ENCODE measurements around the gene RPS6KA2.
"Not testable (repeated sequence)": the region's sequence is repeated elsewhere in the genome, so short reads cannot be mapped to it uniquely, and the experiment has no call there.

The RPS6KA2 gene

DNA sequence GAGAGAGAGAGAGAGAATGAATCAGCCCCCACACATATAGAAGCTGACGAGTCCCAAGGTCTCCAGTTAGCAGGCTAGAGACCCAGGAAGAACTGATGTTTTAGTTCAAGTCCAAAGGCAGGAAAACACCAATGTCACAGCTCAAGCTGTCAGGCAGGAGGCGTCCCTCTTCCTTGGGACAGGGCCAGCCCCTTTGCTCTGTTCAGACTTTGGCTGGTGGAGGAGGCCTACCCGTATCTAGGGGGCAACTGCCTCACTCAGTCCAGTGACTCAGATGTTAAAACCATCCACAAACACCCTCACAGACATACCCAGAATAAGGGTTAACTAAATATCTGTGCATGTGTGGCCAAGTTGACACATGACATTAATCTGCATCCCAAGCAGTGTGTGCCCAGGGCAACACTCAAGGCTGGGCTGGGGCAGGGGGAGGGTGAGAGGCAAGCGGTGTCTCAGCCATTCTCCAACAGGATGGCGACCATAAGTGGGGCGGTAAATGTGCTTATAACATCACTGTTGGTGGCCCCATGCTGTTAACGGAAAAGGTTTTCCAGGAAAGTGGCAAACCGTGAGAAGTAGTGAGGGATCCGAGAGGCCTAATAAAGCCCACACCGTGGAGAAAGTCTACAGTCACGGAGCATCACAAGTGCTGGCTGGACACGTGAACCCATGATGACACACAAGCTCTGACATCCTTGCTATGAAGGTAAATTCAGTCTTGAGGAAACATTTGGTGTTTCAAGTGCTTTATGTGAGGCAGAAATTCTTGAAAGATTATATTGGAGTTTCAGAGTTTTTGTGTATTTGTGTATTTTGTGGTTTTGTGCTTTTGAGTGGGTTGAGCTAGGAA lies 68.7 kb downstream of the RPS6KA2 start:
- no peak for DNase-seq (ENCODE audit: extremely low read depth in 1 of 2, low read depth in 1 of 2)

- no peak for DNase-seq (ENCODE audit: extremely low read depth in 1 of 2, low read depth in 1 of 2)
Measured at GRCh38 chr6:166556863-166557322, 70.2 kb downstream of the RPS6KA2 start.

- no peak for DNase-seq (ENCODE audit: extremely low read depth in 1 of 2, low read depth in 1 of 2)
Measured at GRCh38 chr6:166556336-166556735, 70.7 kb downstream of the RPS6KA2 start.

DNA sequence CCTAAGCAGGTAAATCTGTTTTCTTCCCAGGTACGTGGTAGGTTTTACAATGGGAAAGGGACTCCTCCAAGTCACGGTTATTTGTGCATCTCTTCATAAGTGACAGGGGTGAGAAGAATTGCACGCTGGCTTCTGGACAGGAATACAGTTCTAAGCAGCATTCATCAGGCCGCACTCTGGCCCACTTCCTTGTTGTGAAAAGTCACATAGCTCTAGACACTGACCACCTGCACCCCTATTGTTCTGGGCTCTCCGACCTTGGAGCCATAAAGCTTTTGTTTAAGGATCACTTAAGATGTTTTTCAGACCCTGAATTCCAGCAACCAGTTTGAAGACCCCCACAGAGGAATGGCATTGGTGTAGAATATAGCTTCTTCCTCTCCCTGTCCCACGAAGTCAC lies 72.0 kb downstream of the RPS6KA2 start:
- DNase-seq (ENCODE audit: extremely low read depth in 1 of 2, low read depth in 1 of 2): no peak

GRCh38 chr6:166554316-166554715 lies 72.7 kb downstream of the RPS6KA2 start:
- no peak for DNase-seq (ENCODE audit: extremely low read depth in 1 of 2, low read depth in 1 of 2)

- no peak for DNase-seq (ENCODE audit: extremely low read depth in 1 of 2, low read depth in 1 of 2)
Measured at GRCh38 chr6:166553563-166554271, 73.3 kb downstream of the RPS6KA2 start.

DNA sequence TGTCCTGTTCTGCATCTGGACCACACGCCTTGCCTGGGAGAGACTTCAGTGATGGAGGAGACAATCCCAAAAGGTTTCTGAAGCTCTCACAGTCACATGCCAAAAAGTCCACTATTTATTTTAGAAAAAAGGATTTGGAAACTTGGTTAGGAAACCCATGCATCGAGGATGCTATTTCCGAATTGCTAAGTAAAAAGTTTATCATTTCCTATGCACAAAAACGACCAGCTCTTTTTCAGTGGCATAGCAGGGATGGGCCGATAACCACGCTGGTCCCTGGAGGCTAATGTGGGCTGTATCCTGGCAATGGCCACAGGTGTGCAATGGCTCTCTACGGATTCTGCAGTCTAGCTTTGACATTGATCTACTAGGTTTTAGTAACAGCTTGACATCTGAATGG lies 74.5 kb downstream of the RPS6KA2 start:
- DNase-seq (ENCODE audit: extremely low read depth in 1 of 2, low read depth in 1 of 2): no peak

- no peak for DNase-seq (ENCODE audit: extremely low read depth in 1 of 2, low read depth in 1 of 2)
Measured at GRCh38 chr6:166551754-166552495, 75.1 kb downstream of the RPS6KA2 start.

GRCh38 chr6:166546653-166547052 lies 80.4 kb downstream of the RPS6KA2 start:
- no peak for DNase-seq (ENCODE audit: extremely low read depth in 1 of 2, low read depth in 1 of 2)

DNA sequence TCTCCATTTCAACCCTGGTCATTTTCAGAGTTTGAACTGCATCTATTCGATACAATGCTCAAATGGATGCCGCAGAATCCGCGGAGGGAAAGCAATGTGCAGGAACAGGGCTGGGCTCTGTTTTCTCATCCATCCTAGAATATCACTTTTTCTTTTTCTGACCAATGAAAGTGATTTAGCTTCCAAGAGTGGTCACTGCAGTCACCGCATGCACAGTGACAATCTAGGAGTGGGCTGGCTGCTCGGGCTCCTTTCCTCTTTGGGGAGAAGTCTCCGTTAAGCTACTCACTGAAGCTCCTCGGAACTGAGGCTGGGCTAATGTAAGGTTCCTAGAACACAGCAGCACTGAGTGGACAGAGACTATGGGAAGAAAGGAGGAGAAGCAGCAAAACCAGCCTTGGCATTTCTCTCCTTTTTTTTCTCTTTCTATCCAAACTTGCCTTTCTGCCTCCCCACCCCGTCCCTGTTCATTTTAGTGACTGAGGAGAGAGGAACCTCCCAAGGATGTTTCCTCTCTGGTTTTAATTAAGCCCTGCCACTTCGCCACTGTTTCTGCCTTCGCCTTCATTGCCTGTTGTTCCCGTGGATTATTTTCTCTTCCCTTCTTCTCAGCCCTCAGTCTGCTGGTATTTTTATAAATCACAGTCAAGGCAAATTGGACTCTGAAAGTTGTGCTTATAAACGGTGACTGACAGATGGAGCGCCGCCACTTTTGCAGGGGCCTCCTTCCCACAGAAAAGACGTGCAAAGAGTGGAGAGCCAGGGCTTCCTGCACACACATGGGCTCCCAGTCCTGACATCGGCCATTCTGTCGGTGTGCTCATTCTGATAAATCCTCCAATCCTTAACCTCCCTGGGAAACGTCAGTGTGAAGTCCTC lies 81.7 kb downstream of the RPS6KA2 start:
- no peak for DNase-seq (ENCODE audit: extremely low read depth in 1 of 2, low read depth in 1 of 2)

DNA sequence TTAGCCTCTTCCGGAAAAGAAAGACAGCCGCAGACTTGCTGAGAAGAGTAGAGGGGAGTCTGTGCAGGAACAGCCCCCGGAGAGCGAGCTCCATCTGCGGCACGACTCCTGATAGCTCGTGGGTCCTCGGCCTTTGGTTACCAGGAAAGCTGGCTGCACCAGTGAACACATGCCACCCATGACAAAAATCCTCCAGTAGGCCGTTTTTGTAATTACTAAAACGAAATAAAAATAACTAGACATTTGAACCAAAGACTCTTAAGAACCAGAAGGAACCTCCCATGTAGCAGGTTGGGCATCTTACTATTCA lies 82.8 kb downstream of the RPS6KA2 start:
- DNase-seq (ENCODE audit: extremely low read depth in 1 of 2, low read depth in 1 of 2): no peak

GRCh38 chr6:166543603-166544295 lies 83.3 kb downstream of the RPS6KA2 start:
- DNase-seq (ENCODE audit: extremely low read depth in 1 of 2, low read depth in 1 of 2): no peak

- DNase-seq (ENCODE audit: extremely low read depth in 1 of 2, low read depth in 1 of 2): no peak
Measured at GRCh38 chr6:166542580-166542912, 84.5 kb downstream of the RPS6KA2 start.

GRCh38 chr6:166541876-166542579 lies 85.0 kb downstream of the RPS6KA2 start:
- no peak for DNase-seq (ENCODE audit: extremely low read depth in 1 of 2, low read depth in 1 of 2)

- DNase-seq (ENCODE audit: extremely low read depth in 1 of 2, low read depth in 1 of 2): no peak
Measured at GRCh38 chr6:166541366-166541765, 85.7 kb downstream of the RPS6KA2 start.

GRCh38 chr6:166540631-166541331 lies 86.3 kb downstream of the RPS6KA2 start:
- peak; percentile 14 to 19 for DNase-seq (ENCODE audit: extremely low read depth in 1 of 2, low read depth in 1 of 2)

DNA sequence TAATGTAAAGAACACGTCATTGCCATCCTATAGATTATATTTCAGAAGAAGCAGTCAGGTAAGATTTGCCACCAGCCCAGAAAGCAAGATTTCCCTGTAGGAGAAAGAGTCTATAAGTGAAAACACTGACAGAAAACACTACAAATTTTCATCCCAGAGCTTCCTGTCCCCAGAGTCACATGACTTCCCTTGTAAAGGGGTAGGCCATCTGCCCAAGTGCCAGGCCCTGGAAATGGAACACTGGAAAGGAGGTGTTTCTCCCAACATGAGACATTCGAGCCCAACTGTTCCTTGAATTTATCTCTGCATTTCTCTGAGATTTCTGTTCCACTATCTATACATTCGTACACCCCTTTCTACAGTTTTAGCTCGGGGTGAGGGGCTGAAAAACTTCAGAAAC lies 87.5 kb downstream of the RPS6KA2 start:
- no peak for DNase-seq (ENCODE audit: extremely low read depth in 1 of 2, low read depth in 1 of 2)

DNA sequence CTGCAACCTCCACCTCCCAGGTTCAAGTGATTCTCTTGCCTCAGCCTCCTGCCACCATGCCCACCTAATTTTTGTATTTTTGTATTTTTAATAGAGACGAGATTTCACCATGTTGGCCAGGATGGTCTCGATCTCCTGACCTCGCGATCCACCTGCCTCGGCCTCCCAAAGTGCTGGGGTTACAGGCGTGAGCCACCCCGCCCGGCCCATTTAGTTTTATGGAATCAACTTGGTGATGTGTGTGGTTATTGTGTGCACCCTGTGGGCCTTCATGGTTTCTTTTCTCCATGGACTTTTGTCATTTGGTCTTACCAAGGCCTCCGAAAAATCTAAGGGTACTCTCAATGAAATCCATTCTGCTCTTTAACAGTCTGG lies 88.1 kb downstream of the RPS6KA2 start:
- not testable (repeated sequence) for DNase-seq (ENCODE audit: extremely low read depth in 1 of 2, low read depth in 1 of 2)

Data from activated CD8-positive, alpha-beta memory T cell treated with anti-CD3 and anti-CD28 coated beads for 1 hour (primary cell).